ENCODE data around the gene CCDC85B.

DNA sequence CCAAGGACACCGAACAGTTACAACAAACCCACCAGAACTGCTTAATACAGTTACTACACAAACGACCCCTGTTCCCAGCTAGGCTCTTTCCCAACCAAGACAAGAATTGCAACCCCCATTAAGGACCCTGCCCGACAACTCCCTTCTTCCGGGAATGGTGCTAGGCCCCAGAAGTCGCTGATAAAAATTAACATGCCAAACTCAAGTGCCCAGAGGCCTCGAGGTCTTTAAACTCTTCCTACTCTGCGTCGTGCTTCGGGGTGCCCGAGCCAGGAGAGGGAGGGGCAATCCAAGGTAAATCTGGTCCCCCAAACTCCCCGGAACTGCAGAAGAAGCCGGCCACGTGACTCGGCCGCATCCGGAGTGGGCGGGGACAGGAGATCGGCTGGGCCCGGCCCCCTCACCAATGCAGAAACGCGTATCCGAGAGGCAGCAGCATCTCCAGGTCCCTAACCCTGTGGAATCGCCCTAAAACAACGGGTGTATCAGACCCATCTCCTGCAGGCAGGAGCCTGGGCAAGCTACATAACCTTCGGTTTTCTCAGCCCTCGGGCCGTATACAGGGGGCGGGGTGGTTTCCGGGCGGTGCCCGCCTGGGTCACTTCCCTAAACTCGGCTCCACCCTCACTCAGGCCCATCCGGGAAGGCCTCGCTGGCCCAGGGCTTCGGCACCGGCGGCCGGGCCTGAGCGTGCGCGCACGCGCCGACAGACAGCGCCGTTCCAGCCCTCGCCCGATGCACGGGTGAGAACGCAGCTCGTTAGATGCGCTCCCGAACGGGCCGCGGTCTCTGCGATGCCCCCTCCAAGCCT is 33.6 kb upstream of the CCDC85B start:
- TF ChIP-seq, protein P1, sequence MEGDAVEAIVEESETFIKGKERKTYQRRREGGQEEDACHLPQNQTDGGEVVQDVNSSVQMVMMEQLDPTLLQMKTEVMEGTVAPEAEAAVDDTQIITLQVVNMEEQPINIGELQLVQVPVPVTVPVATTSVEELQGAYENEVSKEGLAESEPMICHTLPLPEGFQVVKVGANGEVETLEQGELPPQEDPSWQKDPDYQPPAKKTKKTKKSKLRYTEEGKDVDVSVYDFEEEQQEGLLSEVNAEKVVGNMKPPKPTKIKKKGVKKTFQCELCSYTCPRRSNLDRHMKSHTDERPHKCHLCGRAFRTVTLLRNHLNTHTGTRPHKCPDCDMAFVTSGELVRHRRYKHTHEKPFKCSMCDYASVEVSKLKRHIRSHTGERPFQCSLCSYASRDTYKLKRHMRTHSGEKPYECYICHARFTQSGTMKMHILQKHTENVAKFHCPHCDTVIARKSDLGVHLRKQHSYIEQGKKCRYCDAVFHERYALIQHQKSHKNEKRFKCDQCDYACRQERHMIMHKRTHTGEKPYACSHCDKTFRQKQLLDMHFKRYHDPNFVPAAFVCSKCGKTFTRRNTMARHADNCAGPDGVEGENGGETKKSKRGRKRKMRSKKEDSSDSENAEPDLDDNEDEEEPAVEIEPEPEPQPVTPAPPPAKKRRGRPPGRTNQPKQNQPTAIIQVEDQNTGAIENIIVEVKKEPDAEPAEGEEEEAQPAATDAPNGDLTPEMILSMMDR (IDR thresholded peaks at IDR 0.05; ENCODE audit: borderline replicate concordance, extremely low read depth, low read length, poor library complexity, severe bottlenecking): no peak
- TF ChIP-seq EZH2 (IDR thresholded peaks at IDR 0.05; ENCODE audit: borderline replicate concordance, low read depth, low read length, severe bottlenecking): no peak
